Left lung (tissue), 10 donors: ENCODE measurements around the gene KYNU. TPM values are rescaled to one million over a fixed set of nuclear protein-coding genes. Genes with fewer than 3 reads are reported as not detected.
A peak's percentile ranks its signal among the peaks of the same experiment; 100 is the strongest.

Experiments
- ATAC-seq: fragments of 200-7000 bp; cut with Tn5 transposase; one replicate; pipeline ENCODE4 v1.9.1; 2020; ENCODE audit warnings: moderate library complexity
- DNase-seq, 4 donors: peaks; one replicate each; pipeline ENCODE4 v3.0.0-alpha.2; 2013 to 2020
- H3K27ac ChIP-seq, 2 donors: fragments of 200-600 bp; sonication (generic) in 1 of 2; one replicate each; pipeline versions ENCODE4 v1.5.0 to v1.8.0; 2020 to 2021
- H3K27me3 ChIP-seq, 2 donors: fragments of 200-600 bp; sonication (generic) in 1 of 2; one replicate each; pipeline versions ENCODE4 v1.5.0 to v1.8.0; 2020 to 2021
- H3K36me3 ChIP-seq, 2 donors: fragments of 200-600 bp; sonication (generic) in 1 of 2; one replicate each; pipeline versions ENCODE4 v1.5.0 to v1.8.0; 2020 to 2021
- H3K4me1 ChIP-seq, 2 donors: fragments of 200-600 bp; one replicate each; pipeline ENCODE4 v1.8.0; 2021
- H3K4me3 ChIP-seq, 2 donors: fragments of 200-600 bp; sonication (generic) in 1 of 2; one replicate each; pipeline versions ENCODE4 v1.5.0 to v1.8.0; 2020 to 2021; ENCODE audit warnings: mild to moderate bottlenecking in 1 of 2
- H3K9me3 ChIP-seq, 2 donors: fragments of 200-600 bp; sonication (generic) in 1 of 2; one replicate each; pipeline versions ENCODE4 v1.5.0 to v1.8.0; 2020 to 2021
- intact Hi-C, 2 donors: fragments of 100-400 bp; cut with DNase I; formaldehyde crosslinking; loops; one replicate each; pipeline versions ENCODE4 v1.11.2 to v1.14.2; 2022
- polyA plus RNA-seq, 6 donors: library from polyadenylated mRNA; unstranded; fragments of 120-200 nt; gene quantifications; one replicate each; pipeline ENCODE4 v1.2.1, GENCODE V29; 2013; ENCODE audit not compliant: insufficient read length in 6 of 6
- total RNA-seq, 2 donors: library from RNA; stranded (reverse); fragmentation: NEBNext Ultra II Directional; extraction: Animal tissue kit (Norgen Biotek cat#: 25700); gene quantifications; one replicate each; pipeline ENCODE4 v1.2.1, GENCODE V29; 2021
- TF ChIP-seq, protein P1 (sequence below), 2 donors: fragments of 200-600 bp; sonication (generic) in 1 of 2; IDR thresholded peaks; one replicate each; pipeline versions ENCODE4 v1.5.0 to v1.8.0; 2021; ENCODE audit warnings: antibody characterized with exemption in 2 of 2
- donor health status: DM: no; HTN: yes; CAD: no.
- donor health status: DM: no; HTN: no; CAD: no.

KYNU gene
- total and polyA plus RNA-seq, 8 donors: 0.72 to 29.7 (median 0.84) TPM

DNA sequence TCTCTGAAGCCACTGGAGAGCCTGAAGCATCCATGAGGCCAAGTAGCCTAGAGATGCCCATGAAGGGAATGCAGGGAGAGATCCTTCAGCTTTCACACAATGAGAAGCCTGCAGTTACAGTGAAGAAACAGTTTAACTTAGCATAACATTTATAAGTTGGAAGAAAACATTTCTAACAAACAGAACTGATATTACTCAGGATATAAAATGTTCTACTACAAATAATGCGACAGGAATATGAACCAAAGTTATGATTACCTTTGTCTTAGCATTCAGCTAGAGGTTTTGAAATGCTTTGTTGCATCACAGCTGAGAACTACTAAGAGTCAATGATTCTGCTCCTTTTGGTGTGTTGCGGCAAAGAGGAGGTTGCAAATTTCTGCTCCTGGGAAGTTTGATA lies 6.9 kb upstream of the KYNU start:
- TF ChIP-seq, protein P1, sequence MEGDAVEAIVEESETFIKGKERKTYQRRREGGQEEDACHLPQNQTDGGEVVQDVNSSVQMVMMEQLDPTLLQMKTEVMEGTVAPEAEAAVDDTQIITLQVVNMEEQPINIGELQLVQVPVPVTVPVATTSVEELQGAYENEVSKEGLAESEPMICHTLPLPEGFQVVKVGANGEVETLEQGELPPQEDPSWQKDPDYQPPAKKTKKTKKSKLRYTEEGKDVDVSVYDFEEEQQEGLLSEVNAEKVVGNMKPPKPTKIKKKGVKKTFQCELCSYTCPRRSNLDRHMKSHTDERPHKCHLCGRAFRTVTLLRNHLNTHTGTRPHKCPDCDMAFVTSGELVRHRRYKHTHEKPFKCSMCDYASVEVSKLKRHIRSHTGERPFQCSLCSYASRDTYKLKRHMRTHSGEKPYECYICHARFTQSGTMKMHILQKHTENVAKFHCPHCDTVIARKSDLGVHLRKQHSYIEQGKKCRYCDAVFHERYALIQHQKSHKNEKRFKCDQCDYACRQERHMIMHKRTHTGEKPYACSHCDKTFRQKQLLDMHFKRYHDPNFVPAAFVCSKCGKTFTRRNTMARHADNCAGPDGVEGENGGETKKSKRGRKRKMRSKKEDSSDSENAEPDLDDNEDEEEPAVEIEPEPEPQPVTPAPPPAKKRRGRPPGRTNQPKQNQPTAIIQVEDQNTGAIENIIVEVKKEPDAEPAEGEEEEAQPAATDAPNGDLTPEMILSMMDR (IDR thresholded peaks at IDR 0.05): no peak
- no peaks in the 10 kb centered on the region for H3K36me3 ChIP-seq
- no peaks in the 10 kb centered on the region for H3K9me3 ChIP-seq
- DNase-seq (no peak), ATAC-seq (no peak)
- H3K4me3 ChIP-seq: no peak overlapping the region
- no peaks in the 10 kb centered on the region for H3K27me3 ChIP-seq
- intact Hi-C loops: no loop called here
- no peak overlapping the region for H3K27ac ChIP-seq
- peaks cover 5 to 77% of the 10 kb centered on the region in 2 donors for H3K4me1 ChIP-seq

DNA sequence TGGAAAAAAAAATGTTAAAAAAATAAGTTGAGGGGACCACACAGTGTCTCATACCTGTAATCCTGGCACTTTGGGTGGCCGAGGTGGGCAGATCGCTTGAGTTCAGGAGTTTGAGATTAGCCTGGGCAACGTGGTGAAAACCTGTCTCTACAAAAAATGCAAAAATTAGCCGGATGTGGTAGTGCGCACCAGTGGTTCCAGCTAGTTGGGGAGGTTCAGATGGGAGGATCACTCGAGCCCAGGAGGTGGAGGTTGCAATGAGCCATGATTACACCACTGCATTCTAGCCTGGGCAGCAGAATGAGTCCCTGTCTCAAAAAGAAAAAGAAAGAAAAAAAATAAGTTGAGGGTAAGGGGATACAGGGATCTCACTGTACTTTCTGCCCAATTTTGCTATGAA lies 6.1 kb upstream of the KYNU start:
- no peaks in the 10 kb centered on the region for H3K9me3 ChIP-seq
- no peak overlapping the region for H3K4me3 ChIP-seq
- intact Hi-C loops: no loop called here
- H3K4me1 ChIP-seq: peaks cover 5 to 70% of the 10 kb centered on the region in 2 donors
- H3K27me3 ChIP-seq: no peaks in the 10 kb centered on the region
- no peaks in the 10 kb centered on the region for H3K36me3 ChIP-seq
- DNase-seq (no peak), ATAC-seq (no peak)
- no peak overlapping the region for H3K27ac ChIP-seq
- TF ChIP-seq, protein P1 (IDR thresholded peaks at IDR 0.05): no peak

DNA sequence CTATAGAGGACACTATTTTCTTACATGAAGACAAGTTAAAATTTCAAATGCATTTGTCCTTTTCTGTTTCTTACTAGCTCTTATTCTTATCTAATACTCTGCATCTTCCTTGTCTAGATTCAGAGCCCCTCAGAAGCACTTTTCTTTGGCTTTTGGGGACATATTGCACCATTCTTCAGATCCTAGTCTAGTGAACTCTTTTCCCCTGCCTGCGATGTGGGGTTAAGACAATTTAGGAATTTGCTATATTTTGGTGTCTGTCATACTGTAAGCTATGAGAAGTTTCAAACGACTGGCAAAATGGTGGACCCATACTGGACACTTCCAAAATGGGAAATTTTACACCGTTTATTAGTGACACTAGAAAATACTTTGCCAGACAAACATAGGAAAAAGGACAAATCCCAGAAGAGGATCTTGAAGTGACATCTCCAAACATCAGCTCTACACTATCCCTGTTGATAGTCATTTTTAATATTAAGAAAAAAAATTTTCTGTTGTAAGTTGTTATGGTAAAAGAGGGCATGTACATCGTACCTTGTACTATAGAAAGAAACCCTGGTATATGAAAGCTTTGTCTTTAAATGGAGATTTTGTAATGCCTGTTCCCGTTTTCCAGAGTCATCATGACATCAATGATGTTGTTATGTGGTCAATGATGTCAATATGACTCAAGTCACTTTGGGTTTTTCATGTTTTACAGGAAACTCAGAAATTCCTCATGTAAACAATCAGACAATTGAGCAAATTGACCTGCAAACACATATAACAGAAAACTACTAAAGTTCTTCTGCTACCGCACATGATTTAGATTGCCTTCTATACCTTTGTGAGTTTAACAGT lies 4.4 kb upstream of the KYNU start:
- H3K4me3 ChIP-seq: no peak overlapping the region
- DNase-seq: no peak
- H3K27me3 ChIP-seq: no peaks in the 10 kb centered on the region
- H3K4me1 ChIP-seq: peaks cover 5 to 58% of the 10 kb centered on the region in 2 donors
- ATAC-seq: no peak
- no peaks in the 10 kb centered on the region for H3K9me3 ChIP-seq
- TF ChIP-seq, protein P1 (IDR thresholded peaks at IDR 0.05): no peak
- H3K36me3 ChIP-seq: no peaks in the 10 kb centered on the region
- H3K27ac ChIP-seq: peak overlapping the region in 1 of 2 donors; percentile 87
- intact Hi-C loops: no loop called here

DNA sequence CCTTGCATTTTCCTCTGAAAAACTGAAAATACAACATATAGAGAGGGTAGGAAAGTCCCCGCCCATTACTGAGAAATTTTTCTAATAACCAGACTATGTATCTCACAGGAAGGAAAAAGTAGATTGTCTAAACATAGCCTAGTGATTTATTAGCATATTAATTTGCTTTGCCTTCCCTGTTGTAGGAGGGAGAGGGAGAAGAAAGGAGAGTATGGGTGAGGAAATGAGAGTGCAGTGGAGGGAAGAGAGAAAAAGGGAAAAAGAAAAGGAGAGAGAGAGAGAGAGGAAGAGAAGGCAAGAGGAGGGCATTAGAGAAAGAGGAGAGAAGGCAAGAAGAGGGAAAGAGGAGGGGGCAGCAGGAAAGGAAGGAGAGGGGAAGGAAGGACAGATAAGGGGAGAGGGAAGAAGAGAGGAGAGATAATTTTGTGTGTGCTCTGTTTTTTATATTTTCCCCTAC lies 3.6 kb upstream of the KYNU start:
- H3K9me3 ChIP-seq: no peaks in the 10 kb centered on the region
- intact Hi-C loops: no loop called here
- no peaks in the 10 kb centered on the region for H3K36me3 ChIP-seq
- H3K4me3 ChIP-seq: no peak overlapping the region
- peaks cover 5 to 51% of the 10 kb centered on the region in 2 donors for H3K4me1 ChIP-seq
- peak overlapping the region; percentile 51 to 87 for H3K27ac ChIP-seq
- no peaks in the 10 kb centered on the region for H3K27me3 ChIP-seq
- no peak for DNase-seq
- no peak for ATAC-seq
- TF ChIP-seq, protein P1 (IDR thresholded peaks at IDR 0.05): no peak

DNA sequence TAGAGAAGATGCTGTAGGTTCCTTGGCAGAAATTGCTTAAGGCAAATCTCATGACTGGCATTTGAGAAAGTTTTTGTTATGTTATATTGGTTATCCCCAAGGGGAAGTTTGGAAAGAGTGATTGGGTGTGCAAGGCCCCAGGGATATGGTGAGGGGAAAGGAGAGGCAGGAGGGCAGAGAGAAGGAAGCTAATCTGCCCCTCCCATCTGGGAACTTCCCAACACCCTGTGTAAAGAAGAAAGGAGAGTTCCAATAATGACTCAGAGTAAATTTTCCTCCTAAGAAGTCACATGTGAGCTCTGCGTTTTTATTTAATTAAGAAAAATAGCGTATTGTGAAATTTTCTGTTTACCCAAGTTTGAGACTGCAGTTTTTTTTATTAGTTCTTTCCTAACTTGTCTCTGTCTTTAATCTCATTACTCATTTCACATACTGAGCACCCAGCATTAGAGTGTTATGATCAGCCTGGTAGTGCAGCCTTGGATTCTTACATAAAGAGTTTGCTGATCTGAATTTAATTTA lies 3.1 kb upstream of the KYNU start:
- Histone ChIP-seq H3K36me3 (no peaks in the 10 kb centered on the region), H3K27ac (peak overlapping the region; percentile 58 to 87), H3K9me3 (no peaks in the 10 kb centered on the region), H3K4me3 (no peak overlapping the region), H3K27me3 (no peaks in the 10 kb centered on the region), H3K4me1 (peaks cover 5 to 49% of the 10 kb centered on the region in 2 donors)
- TF ChIP-seq, protein P1 (IDR thresholded peaks at IDR 0.05): no peak
- peak in 2 of 4 donors; percentile 37 to 80 for DNase-seq
- ATAC-seq: peak; percentile 95
- intact Hi-C loops: no loop called here
